ENCODE measurements around the gene TEKT5. TPM values are rescaled to one million over a fixed set of nuclear protein-coding genes. Genes with fewer than 3 reads are reported as not detected.
"Not testable (repeated sequence)": the region's sequence is repeated elsewhere in the genome, so short reads cannot be mapped to it uniquely, and the experiment has no call there.

TEKT5 gene
- total RNA-seq, result 0.50 TPM in 1 of 2 replicates, not detected in the other
- long read RNA-seq, result 0 reads

- no peak for DNase-seq (ENCODE audit: extremely low spot score, unreplicated experiment)
- H3K27me3 Mint-ChIP-seq (ENCODE audit: unreplicated experiment), result peaks cover 5% of the 10 kb centered on the region
- no peak within 1 kb of the TSS for H3K4me3 Mint-ChIP-seq (ENCODE audit: unreplicated experiment)
- no peaks in the 10 kb centered on the region for H3K4me1 Mint-ChIP-seq (ENCODE audit: unreplicated experiment)
- no peaks in the 10 kb centered on the region for H3K36me3 Mint-ChIP-seq (ENCODE audit: unreplicated experiment)
- H3K9me3 Mint-ChIP-seq (ENCODE audit: unreplicated experiment), result no peaks in the 10 kb centered on the region
- TF ChIP-seq, protein P1, sequence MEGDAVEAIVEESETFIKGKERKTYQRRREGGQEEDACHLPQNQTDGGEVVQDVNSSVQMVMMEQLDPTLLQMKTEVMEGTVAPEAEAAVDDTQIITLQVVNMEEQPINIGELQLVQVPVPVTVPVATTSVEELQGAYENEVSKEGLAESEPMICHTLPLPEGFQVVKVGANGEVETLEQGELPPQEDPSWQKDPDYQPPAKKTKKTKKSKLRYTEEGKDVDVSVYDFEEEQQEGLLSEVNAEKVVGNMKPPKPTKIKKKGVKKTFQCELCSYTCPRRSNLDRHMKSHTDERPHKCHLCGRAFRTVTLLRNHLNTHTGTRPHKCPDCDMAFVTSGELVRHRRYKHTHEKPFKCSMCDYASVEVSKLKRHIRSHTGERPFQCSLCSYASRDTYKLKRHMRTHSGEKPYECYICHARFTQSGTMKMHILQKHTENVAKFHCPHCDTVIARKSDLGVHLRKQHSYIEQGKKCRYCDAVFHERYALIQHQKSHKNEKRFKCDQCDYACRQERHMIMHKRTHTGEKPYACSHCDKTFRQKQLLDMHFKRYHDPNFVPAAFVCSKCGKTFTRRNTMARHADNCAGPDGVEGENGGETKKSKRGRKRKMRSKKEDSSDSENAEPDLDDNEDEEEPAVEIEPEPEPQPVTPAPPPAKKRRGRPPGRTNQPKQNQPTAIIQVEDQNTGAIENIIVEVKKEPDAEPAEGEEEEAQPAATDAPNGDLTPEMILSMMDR (IDR thresholded peaks at IDR 0.05), result no peak
- H3K27ac Mint-ChIP-seq (ENCODE audit: unreplicated experiment), result no peak within 1 kb of the TSS
Observed at GRCh38 chr16:10694830-10695229, at the start of gene TEKT5. TEKT5 (minus strand) TSS chr16:10694930; CDS start chr16:10694873, 57 bp downstream.

GRCh38 chr16:10743610-10744369 lies 49.1 kb upstream of the TEKT5 start, which contains the start of gene NUBP1:
NUBP1 (plus strand) TSS chr16:10743842; CDS start chr16:10743864, 22 bp downstream.
- peaks cover 5% of the 10 kb centered on the region for H3K36me3 Mint-ChIP-seq (ENCODE audit: unreplicated experiment)
- peaks cover 19% of the 10 kb centered on the region for H3K4me1 Mint-ChIP-seq (ENCODE audit: unreplicated experiment)
- no peaks in the 10 kb centered on the region for H3K27me3 Mint-ChIP-seq (ENCODE audit: unreplicated experiment)
- peak within 1 kb of the TSS; percentile 100 for H3K27ac Mint-ChIP-seq (ENCODE audit: unreplicated experiment)
- H3K4me3 Mint-ChIP-seq (ENCODE audit: unreplicated experiment), result peak within 1 kb of the TSS; percentile 84
- no peaks in the 10 kb centered on the region for H3K9me3 Mint-ChIP-seq (ENCODE audit: unreplicated experiment)
- DNase-seq (ENCODE audit: extremely low spot score, unreplicated experiment), result peak; percentile 99
- TF ChIP-seq, protein P1 (IDR thresholded peaks at IDR 0.05), result no peak

DNA sequence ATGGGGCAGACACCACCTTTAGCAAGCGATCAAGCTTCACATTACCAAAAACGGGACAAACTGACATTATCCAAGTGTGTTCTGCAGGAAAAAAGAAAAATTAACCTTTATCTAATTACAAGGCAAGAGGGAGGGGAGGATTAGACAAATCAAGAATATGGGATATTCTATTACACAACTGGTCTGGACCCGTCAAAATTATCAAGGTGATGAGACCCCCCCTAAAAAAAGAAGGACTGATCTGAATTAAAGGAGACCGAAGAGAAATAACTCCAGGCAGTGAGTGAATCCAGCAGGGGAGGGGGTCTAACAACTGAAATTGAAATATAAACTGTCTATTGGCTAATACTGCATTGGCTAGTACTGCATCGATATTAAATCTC lies 48.5 kb upstream of the TEKT5 start:
- H3K9me3 Mint-ChIP-seq (ENCODE audit: unreplicated experiment), result no peaks in the 10 kb centered on the region
- peak overlapping the region; percentile 84 for H3K4me3 Mint-ChIP-seq (ENCODE audit: unreplicated experiment)
- peak overlapping the region; percentile 100 for H3K27ac Mint-ChIP-seq (ENCODE audit: unreplicated experiment)
- peaks cover 5% of the 10 kb centered on the region for H3K36me3 Mint-ChIP-seq (ENCODE audit: unreplicated experiment)
- TF ChIP-seq, protein P1 (IDR thresholded peaks at IDR 0.05), result no peak
- H3K27me3 Mint-ChIP-seq (ENCODE audit: unreplicated experiment), result no peaks in the 10 kb centered on the region
- H3K4me1 Mint-ChIP-seq (ENCODE audit: unreplicated experiment), result peaks cover 25% of the 10 kb centered on the region
- DNase-seq (ENCODE audit: extremely low spot score, unreplicated experiment), result no peak

- no peak for DNase-seq (ENCODE audit: extremely low spot score, unreplicated experiment)
- no peak overlapping the region for H3K4me3 Mint-ChIP-seq (ENCODE audit: unreplicated experiment)
- H3K4me1 Mint-ChIP-seq (ENCODE audit: unreplicated experiment), result peaks cover 30% of the 10 kb centered on the region
- TF ChIP-seq, protein P1 (IDR thresholded peaks at IDR 0.05), result no peak
- no peaks in the 10 kb centered on the region for H3K9me3 Mint-ChIP-seq (ENCODE audit: unreplicated experiment)
- peaks cover 2% of the 10 kb centered on the region for H3K36me3 Mint-ChIP-seq (ENCODE audit: unreplicated experiment)
- H3K27ac Mint-ChIP-seq (ENCODE audit: unreplicated experiment), result no peak overlapping the region
- H3K27me3 Mint-ChIP-seq (ENCODE audit: unreplicated experiment), result no peaks in the 10 kb centered on the region
Observed at GRCh38 chr16:10741844-10742243, 47.1 kb upstream of the TEKT5 start.

DNA sequence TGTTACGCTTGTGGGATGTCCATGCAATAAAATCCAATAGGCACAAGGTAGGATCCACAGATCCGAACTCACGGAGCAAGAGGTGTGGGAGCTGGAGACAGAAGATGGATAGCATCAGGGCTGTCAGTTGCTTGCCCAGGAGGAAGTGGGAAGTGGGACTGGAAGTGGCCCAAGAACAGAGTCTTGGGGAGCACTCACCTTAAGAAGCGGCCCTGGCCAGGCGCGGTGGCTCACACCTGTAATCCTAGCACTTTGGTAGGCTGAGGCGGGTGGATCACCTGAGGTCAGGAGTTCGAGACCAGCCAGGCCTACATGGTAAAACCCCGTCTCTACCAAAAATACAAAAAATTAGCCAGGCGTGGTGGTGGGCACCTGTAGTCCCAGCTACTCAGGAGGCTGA lies 46.5 kb upstream of the TEKT5 start:
- not testable (repeated sequence) for H3K9me3 Mint-ChIP-seq (ENCODE audit: unreplicated experiment); H3K36me3 Mint-ChIP-seq (ENCODE audit: unreplicated experiment); H3K4me3 Mint-ChIP-seq (ENCODE audit: unreplicated experiment); DNase-seq (ENCODE audit: extremely low spot score, unreplicated experiment); H3K27me3 Mint-ChIP-seq (ENCODE audit: unreplicated experiment); H3K27ac Mint-ChIP-seq (ENCODE audit: unreplicated experiment)
- peaks cover 30% of the 10 kb centered on the region for H3K4me1 Mint-ChIP-seq (ENCODE audit: unreplicated experiment)

All from osteocyte (in vitro differentiated cells).